DMS153 treated with DMSO at 0.1 percent for 48 hours (cell line): ENCODE measurements around the gene WHAMM.

Experiments
- DNase-seq: peaks from one replicate; lab custom pipeline; 2025; ENCODE audit not compliant: unreplicated experiment; lab: John Stamatoyannopoulos, UW

The WHAMM gene

DNA sequence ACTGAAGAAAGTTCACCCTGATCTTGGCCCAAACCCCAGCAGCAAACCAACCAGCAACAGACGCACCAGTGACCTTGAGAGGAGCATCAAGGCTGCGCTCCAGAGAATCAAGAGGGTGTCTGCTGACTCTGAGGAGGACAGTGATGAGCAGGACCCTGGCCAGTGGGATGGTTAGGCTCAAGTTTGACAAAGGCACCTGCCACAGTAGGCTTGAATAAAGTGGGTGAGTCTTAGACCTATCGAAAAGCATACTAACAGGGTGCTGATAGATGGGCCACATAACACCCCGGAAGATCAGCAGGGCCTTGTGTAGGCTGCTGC, 23.9 kb downstream of the WHAMM start:
- no peak for DNase-seq

DNA sequence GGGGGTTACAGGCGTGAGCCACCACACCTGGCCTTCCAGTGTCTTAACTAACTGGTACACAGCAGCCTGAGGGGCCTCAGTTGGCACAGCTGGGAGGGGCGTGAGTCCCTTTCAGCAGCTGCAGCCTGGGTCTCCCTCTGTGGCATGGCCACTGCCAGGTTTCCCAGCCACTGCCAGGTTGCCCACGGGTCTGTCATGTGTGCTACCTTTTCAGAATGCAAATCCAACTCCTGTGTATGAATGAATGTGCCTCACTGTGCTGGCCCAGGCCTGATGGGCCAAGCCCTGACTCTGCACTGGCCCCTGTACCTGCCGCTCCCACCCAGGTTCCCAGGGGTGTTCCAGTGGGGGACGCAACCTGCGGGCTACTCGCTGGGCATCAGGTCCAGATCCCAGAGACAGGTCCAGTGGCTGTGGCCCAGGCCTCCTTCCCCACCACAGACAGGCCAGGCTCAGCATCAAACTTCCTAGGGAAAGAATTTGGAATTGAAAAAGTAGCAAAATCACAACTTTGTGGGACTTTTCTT, 26.0 kb downstream of the WHAMM start:
- no peak for DNase-seq

- DNase-seq, result no peak
Measured at GRCh38 chr15:82838096-82838735, 28.8 kb downstream of the WHAMM start.

GRCh38 chr15:82839136-82839535, 29.7 kb downstream of the WHAMM start:
- no peak for DNase-seq

GRCh38 chr15:82840166-82840565, 30.7 kb downstream of the WHAMM start:
- DNase-seq, result no peak

GRCh38 chr15:82843566-82843965, 34.1 kb downstream of the WHAMM start:
- DNase-seq, result no peak

DNA sequence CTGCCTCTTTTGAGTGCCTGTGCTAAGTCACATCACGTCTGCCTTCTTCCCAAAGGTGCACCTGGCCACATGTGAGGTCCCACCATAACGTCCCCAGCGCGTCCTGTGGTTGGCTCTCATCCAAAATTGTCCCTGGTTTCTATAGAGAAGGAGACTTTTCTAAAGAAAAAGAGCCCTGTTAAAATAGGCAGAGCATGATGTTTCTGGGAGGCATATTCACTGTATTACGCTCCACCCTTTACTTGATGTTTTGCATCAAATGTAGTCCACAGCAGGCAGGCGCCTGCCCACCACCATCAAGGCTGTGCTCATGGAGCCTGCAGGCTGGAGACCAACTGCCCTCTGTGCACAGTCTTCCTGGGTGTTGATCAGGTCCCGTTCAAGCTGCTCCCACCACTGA, 36.3 kb downstream of the WHAMM start:
- no peak for DNase-seq

DNA sequence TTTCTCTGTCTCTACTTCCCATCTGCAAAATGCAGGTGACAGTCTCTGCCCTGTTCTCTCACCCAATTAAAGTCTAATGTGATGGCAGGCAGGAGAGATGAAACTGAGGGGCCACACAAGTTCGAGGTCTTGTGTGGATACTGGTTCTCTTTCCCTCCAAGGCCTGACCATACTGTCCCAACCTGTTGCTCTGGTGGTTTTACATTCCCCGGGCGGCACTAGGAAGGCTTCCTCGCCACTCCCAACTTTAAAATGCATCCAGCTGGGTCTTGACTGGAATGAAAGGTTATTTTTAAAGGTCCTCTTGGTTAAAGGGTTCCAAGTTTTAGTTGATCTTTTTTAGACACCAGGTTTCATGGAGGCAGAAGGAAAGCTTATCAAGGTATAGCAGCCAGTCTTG, 37.2 kb downstream of the WHAMM start:
- no peak for DNase-seq

GRCh38 chr15:82847703-82848102, 38.3 kb downstream of the WHAMM start:
- no peak for DNase-seq

DNA sequence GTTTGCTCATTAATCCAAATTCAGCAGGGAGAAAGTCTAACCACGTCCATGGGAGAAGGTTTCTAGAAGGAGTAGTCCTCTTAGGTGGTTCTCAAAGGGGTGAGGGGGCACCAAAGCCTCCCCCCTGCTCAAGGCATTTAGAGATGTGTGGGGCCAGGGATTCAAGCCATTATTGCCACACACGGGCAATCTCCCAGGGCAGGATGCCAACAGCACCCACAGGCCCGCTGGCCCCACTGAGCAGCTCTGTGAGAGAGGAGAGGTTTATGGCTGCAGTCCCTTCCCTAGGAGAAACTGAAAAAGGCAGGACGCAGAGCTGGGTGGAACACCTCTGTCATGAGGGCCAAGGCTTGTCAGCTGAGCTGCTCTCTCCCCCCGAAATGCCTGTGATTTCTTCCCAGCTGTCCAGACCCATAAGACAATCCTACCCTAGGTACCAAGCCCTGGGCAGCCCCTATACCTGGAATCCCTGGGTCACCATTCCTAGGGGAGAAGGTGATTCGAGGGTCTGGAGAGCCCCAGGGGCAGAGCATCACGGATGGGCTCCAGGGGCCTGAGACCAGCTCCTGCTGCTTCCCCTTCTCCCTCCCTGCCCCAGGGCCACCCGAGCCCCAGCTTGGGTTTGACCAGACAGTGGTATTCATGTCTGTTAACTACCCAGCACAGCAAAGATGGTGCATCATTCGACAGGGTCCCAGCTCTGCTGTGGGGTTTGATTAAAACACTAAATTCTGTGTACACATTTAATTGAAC, 39.0 kb downstream of the WHAMM start:
- no peak for DNase-seq

DNA sequence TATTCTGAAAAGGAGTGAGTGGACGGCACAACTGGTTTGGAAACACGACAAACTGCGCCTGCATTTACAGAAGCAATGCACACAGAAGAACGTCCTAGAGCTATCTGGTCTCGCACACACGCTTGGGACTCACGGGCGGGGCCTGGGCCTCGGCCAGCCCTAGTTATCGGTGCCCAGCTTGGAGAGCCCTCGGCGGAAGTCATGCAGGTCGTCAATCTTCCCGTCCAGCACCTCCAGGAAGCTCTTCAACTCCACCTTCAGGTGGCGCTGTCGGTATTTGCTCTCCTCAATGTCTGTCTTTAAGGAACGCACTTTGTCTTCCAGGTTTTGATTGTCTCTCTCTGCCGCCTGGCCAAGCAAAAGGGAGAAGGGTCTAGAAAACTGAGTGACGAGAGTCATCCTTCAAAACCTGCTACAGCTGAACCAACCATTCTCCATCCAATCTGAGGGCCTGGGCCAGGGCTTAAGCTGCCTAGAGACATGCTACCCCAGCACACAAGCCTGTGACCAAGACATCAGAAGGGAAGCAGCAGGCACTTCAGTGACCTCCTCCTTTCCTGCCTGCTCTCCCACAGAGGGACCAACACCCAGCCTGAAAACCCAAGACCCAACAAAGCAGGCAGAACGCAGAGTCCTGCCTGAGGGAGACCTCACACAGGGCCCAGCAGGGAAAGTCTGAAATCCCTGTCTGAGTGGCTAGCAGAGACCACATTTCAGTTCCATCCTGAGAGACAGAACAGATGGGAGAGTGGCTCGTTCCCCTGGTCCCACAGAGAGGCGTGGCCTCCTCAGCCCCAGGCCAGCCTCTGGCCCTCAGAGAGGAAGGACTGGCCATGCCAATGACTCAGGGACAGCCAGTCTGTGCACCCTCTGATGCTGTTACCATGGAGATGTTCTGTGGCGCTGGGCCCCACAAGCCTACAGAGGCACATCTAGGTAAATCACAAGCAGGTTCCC, 40.4 kb downstream of the WHAMM start:
- peak; percentile 2 for DNase-seq

DNA sequence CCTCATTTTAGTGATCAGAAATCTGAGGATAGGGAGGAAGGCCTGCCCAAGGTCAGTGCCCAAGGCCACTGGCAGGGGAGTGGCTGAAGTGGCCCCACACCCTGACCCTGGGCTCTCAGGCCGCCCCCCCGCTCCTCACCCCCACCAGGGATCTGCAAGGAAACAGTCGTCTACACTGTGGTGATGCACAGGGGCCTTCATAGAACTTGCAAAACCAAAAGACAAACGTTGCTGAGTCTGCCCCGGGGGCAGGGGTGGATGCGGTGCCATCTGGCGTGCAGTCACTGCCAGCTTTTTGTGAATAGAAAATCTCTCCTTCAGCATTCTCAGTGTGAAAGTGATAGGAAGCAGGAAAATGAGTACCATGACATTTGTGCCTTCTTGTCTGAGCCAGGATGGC, 41.3 kb downstream of the WHAMM start:
- no peak for DNase-seq

DNA sequence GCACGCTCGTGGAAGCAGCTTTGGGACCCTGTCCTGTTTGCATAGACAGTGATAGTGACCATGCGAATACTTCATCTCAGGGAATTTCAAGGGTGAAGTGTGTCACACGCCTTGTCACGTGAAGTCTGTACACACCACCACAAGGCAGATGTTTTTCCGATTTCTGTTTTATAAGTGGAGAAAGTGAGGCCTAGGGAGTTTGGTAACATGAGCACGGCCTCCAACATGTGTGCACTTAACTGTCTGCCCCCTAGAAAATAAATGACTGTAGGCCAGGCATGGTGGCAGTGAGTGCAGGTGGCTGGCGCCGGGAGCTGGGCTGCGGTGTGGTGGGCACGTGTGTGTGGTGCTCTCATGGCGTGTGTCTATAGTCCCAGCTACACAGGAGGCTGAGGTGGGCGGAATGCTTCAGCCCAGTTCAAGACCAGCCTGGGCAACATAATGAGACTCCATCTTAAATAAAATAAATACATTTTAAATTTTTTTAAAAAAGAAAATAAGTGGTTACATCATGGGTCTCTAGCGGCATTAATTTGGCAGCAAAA, 42.0 kb downstream of the WHAMM start:
- DNase-seq, result no peak

DNA sequence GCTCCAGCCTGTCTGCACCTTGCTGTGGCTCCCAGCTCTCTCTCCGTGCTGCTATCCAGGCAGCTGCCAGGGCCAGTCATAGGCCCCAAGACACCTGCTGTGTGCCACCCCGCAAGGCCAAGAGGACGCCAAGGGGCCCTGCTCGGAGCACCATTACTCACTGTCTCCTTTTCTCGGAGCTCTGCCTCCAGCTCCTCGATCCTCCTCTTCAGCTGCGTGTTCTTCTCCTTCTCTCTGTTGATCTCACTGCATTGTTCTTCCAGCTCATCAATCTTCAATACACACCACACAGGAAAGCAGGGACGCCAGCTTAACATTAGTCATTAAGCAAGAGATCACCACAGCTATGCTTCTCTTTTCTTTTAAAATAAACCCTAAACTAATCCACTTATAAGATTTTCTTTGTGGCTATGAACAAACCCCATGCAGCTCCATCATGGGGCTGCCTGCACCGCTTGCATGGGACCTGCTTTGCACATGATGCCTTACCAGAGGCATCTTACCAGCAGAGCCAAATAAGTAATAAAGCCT, 42.6 kb downstream of the WHAMM start:
- DNase-seq, result no peak

DNA sequence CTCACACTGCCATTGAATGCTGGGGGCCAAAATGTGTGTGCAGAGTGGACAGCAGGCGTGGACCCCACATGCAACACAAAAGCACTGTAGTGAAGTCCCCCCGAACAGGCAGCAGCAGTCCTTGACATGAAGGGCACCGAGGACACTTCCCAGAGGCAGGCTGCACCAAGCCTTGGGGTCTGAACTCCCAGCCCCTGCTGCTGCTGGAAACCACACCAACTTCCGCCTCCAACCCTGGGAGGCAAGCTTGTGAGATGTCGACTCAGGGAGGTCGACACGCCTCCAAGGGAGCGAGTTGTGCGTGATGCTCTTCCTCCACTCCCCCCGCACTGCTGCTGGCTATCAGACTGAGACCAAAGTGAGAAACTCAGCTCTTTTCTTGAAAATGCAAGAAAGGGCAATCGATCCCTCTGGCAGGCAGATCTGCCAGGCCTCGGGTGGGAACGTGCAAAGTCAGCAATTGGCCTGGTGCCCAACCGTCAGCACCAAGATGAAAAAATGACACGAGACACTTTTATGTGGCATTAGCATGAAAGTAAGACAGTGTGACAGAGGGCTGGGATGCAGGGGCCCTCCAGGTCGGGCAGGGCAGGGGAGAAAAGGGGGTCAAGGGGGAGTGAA, 43.6 kb downstream of the WHAMM start:
- DNase-seq, result no peak

GRCh38 chr15:82854554-82854953, 45.1 kb downstream of the WHAMM start:
- DNase-seq, result no peak

DNA sequence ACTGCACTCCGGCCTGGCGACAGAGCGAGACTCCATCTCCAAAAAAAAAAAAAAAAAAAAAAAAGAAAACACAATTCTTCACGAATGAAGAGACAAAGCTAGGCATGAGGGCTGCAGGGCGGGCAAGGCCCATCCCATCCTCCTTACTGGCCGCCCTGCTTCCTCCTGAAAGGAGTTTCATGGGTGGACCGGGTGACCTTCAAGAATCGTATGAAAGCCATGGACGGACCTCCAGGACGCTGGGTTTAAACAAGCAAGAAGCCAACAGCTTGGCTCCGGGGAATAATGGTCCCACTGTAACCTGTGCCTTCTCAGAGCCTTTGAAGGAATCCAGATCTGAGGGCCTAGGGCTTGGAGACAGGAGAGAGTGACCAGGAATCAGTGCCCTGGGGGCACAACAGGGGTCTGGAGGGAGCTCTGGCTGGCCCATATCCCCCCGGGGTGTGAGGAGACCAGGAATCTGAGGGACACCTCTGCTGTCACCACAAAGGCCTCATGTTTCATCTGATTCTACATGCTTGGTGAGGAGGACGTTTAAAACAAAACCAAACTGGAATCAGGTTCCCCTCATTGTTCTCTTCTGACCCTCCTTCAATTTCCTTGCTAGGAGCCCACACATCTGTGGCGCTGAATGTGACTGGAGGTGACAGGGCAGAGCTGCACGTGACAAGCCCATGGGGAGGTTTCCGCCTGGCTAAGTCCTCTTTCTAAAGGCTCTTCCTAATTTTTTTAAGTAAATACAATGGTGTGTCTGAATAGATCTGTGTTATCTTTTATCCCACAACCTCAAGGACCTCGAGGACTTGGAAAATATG, 46.1 kb downstream of the WHAMM start:
- DNase-seq, result no peak

DNA sequence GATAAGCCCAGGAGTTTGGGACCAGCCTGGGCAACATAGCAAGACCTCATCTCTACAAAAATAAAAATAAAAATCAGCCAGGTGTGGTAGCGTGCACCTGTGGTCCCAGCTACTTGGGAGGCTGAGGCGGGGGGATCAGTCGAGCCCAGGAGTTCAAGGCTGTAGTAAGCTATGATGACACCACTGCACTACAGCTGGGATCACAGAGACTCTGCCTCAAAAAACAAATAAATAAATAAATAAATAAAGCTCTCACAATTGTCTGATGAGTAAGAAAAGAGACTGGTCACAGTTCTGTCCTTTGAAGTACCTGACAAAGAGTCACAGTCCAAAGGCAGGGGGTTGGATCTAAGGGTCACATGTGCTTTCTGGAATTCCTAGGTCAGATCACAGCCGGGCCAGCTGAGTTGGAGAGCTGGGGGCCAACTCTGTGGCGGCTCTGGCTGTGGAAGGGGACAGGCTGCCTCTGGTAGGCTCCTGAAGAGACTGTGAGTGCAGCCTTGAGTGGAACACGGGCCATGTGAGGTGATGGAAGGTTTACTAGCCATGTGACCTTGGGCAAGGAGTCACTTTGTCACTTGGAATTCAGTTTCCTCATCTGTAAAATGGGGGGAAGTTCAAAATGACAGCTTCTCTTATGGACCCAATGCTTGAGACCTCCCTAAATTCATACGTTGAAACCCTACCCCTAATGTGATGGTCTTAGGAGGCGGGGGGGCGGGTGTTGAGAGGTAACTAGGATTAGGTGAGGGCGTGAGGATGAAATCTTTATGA, 47.2 kb downstream of the WHAMM start:
- no peak for DNase-seq

- no peak for DNase-seq
Measured at GRCh38 chr15:82858932-82859331, 49.5 kb downstream of the WHAMM start.
